IPS DF 4.7 (cell line): ENCODE measurements around the gene GNMT.
"Not testable (repeated sequence)": the region's sequence is repeated elsewhere in the genome, so short reads cannot be mapped to it uniquely, and the experiment has no call there.

Source experiments
- DNase-seq: peaks from one replicate; pipeline ENCODE4 v3.0.0-alpha.2; 2013; ENCODE audit warnings: low spot score; ENCODE audit errors: extremely low read depth

Gene GNMT

DNA sequence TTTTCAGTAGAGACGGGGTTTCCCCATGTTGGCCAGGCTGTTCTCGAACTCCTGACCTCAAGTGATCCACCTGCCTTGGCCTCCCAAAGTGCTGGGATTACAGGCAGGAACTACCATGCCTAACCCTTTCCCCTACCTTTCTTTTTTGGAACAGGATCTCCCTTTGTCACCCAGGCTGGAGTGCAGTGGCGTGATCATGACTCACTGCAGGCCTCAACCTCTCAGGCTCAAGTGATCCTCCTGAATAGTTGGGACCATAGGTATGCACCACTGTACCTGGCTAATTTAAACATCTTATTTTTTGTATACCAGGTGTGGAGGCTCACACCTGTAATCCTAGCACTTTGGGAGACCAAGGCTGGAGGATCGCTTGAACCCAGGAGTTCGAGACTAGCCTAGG, 19.2 kb upstream of the GNMT start:
- DNase-seq = not testable (repeated sequence)

DNA sequence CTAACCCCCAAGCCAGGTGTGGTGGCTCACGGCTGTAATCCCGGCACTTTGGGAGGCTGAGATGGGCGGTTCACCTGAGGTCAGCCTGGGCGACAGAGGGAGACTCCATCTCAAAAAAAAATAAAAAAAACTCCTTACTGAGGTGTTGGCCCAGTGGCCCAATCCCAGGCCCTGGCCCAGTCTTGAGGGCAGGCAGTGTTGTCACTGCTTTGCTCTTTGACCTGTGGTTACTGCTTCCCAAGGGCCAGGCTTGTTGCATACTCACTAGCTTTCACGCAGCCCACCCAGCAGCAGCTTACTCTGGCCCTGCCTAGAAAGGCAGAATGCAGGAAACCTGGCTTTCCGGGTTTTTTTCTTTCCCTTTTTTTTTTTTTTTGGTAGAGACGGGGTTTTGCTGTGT, 18.1 kb upstream of the GNMT start:
- DNase-seq = no peak

DNA sequence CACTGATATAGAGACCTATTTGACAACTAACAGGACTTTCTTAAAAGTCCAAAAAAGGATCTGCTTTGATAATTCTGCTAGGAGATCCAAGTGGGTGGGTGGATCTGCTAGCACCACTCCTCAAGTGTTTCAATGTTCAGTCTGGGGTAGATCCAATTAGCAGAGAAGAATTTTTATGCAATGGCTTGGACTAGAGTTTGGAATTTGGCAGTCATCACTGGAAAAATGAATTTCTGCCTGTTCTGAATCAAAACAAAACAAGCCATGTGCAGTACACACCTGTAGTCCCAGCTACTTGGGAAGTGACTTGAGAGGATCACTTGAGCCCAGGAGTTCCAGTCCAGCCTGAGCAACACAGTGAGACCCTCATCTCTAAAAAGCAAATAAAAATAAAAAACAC, 12.6 kb upstream of the GNMT start:
- DNase-seq = no peak

DNA sequence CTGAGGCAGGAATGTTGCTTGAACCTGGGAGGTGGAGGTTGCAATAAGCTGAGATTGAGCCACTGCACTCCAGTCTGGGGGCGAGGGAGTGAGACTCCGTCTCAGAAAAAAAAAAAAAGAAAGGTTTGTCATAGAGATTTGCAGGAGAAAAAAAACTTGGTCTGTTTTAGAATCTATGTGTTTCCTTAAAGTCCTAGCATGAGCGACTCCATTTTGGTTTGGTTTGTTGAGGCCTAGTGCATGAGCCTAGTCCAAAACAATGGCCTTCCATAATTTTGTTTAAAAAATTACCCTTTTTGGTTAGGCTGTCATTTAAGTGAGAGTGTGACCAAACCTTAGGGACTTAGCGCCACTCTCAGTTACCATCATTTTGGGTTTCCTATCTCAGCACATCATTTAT, 8.2 kb upstream of the GNMT start:
- DNase-seq = no peak

DNA sequence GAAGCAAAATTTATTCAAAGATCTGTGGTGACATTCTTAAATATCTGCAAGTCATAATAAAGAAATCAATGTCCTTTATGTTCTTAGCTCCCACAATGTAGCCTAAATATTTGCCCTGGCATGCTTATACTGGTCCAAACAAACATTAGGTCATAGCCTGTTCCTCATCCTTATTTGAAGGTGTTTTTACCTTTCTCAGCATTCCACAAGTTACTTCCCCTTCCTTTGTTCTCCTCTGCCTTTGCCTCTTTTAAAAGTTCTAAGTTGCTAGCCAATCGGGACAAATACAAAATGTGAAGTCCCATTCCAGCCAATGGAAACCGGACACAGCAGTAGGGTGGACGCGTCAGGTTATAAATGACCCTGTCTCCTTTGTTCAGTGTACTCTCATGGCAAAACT, 6.1 kb upstream of the GNMT start:
- DNase-seq = not testable (repeated sequence)

DNA sequence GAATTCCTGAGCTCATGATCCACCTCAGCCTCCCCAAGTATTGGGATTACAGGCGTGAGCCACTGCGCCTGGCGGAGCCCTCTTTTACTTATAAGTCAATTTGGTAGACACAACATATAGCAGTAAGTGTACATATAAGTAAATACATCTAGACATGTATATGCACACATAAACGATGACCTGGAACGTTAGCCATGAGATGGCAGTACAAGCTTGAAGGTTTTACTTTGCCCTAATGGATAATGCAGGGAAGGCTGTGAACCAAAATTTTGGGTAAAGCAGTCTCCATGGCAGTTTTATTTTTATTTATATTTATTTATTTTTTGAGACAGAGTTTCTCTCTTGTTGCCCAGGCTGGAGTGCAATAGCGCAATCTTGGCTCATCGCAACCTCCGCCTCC, 2.4 kb upstream of the GNMT start:
- no peak for DNase-seq

DNA sequence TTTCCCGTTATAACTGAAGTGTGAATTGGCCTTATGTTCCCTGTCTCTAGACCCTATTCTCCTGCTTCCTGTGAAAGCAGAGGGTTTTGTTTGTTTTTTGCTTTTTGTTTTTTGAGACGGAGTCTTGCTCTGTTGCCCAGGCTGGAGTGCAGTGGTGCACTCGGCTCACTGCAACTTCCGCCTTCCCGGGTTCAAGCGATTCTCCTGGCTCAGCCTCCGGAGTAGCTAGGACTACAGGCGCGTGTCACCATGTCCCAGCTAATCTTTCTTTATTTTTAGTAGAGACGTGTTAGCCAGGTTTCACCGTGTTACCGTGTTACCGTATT, 674 bp upstream of the GNMT start:
- no peak for DNase-seq

DNA sequence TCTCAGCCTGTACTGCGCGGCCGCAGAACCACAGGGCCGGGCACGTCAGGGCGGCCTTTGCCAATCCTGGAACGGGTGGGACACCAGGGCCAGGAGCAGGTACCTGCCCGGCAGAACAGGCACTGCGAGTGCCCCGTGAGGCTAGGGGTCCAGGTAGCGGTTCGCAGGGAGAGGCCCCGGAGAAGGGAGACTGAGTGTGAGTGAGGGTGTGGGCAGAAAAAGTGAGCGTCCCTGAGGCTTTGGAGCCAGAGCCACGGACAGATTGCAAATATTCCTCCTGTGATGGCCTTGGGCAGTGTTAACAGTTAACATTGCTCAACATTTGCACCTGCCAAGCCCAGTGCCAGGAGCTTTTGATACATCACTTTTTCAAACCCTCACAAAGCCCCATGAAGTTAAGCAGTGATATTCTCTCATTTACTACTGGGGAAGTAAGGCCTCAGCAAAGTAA, 491 bp downstream of the GNMT start:
- no peak for DNase-seq

DNA sequence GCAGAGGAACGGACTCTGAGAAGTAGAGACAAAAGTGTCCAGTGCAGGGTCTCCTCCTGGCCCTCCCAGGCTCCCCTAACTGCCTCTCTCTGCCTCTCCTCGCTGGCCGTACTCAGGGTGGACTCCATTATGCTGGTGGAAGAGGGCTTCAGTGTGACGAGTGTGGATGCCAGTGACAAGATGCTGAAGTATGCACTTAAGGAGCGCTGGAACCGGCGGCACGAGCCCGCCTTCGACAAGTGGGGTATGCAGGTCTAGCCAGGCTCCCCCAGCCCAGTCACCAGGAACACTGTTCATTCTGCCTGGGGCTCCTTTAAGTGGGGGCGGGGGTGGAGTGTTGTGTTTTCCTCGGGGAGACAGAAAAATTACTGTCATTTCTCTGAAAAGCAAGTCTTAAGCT, 1.5 kb downstream of the GNMT start:
- no peak for DNase-seq

DNA sequence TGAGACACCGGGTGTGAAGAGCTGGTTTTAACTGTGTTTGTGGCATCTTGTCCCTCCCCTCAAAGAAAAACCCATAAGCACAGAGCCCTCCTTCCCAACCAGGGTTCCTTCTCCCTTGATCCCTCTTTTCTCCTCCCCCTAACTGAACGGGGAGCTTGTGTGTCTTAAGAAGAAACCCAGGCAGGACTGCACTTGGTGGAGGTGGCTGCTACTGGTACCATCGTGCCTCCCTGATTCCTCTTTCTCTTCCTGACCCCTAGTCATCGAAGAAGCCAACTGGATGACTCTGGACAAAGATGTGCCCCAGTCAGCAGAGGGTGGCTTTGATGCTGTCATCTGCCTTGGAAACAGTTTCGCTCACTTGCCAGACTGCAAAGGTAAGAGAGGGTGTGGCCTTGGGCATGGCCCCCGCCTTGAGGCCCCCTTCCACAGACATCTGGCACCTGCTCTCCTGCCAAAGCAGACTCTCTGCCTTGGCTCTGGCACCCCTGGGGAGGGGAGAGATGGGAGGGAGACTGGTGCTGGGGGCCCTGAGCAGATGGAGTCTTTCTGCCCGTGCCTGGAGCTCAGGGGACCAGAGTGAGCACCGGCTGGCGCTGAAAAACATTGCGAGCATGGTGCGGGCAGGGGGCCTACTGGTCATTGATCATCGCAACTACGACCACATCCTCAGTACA, 2.1 kb downstream of the GNMT start:
- DNase-seq = no peak

DNA sequence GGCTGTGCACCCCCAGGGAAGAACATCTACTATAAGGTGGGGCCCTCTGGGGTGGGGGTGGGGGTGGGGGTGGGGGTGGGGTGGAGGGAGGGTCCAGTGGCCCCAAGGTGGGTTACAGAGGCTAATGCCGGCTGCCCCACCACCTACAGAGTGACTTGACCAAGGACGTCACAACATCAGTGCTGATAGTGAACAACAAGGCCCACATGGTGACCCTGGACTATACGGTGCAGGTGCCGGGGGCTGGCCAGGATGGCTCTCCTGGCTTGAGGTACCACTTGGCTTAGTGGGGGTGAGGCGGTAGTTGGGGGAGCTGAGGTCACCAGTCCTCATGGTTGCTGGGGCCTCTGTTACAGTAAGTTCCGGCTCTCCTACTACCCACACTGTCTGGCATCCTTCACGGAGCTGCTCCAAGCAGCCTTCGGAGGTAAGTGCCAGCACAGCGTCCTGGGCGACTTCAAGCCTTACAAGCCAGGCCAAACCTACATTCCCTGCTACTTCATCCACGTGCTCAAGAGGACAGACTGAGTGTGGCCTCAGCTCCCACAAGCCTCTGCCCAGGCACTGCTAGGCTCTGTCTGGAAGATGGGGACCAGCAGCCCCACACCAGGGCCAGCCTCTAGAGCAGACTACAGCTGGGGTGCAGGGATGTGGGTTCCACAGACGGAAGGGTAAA, 2.8 kb downstream of the GNMT start:
- no peak for DNase-seq

DNA sequence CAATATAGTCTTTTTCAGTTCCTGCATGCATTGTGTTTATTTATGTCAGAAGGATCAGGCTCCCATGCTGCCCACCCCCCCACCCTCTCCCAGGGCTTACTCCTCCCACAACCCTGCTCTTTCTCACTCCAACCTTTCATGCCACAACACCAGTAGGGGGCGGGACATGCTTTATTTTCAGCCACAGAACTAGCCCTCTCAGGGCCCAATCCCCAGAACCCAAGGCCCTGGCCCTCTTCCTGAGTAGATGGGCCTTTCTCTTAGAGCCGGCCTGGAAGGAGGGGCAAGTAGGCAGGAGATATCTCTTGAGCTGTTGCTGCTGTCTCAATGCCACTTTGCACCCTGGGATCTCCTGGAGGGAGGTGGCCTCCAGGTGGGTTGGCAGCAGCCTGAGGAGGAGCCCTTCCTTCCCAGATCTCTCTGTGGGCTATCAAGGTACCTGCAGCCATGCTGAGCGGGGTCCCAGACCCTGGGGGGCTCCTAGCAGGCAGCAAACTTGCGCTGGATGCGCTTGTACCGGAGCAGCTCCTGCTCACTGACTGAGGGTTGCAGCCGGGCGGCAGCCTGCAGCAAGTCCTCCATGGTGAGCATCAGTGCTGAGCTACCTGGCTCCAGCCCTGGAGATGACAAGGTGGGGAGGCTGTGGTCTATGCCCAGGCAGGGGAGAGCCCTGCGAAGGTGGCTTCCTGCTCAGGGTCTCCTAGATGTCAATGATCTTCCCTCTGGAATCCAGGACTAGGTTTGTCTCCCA, 3.5 kb downstream of the GNMT start:
- no peak for DNase-seq

DNA sequence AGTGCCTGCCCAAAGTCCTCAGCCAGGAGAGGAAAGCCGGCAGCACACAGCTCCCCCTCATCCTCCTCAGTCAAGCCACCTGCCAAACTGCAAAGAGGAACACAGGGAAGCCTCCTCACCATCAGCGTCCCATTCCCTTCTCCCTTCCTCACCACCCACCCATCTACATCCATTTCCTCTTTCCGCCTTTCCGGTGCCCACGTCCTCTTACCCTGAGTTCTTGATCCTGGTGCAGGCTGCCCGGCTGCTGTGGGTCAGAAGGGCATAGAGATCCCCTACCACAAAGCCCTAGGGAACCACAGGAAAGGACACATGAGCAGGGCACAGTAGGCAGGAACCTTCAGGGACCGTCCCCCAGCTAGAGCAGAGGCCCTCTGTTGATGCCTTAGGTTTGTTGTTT, 6.0 kb downstream of the GNMT start:
- no peak for DNase-seq

DNA sequence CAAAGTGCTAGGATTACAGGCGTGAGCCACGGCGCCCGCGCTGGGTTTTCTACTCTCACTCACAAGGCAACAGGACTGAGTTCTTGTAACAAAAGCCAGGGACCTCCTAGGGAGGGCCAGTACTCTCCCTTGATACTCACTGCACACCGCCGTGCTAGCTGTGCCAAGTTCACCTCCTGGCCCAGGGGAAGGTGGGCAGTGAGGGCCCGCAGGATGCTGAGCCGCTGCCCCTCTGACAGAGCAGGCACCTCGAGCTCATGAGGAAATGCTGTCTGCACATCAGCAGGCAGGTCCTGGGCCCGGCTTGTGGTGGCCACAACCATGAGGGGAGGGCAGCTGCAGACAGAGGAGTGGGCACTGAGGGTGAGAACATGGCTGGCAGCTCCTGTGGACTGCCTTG, 6.7 kb downstream of the GNMT start:
- no peak for DNase-seq

DNA sequence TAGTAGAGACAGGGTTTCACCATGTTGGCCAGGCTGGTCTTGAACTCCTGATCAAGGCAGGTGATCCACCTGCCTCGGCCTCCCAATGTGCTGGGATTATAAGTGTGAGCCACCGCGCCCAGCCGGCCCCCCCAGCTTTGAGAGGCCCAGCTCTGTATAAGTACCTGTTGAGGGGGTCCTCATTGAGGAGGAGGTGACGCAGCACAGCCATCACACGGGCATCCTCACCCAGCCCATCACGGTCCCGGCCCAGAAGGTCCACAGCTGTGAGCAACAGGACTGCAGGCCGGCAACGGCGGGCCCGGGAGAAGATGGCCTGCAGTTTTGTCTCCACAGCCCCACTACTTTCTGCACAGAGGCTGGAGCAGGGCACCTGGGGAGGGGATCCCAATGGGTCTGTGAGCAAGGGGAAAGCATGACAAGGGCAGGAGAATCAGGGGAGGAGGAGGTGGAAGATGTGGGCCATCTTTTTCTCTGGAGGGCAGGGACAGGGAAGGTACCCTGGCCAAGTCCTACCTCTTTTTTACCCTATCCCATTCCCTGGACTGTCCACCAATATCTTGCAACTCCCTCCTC, 7.7 kb downstream of the GNMT start:
- no peak for DNase-seq

DNA sequence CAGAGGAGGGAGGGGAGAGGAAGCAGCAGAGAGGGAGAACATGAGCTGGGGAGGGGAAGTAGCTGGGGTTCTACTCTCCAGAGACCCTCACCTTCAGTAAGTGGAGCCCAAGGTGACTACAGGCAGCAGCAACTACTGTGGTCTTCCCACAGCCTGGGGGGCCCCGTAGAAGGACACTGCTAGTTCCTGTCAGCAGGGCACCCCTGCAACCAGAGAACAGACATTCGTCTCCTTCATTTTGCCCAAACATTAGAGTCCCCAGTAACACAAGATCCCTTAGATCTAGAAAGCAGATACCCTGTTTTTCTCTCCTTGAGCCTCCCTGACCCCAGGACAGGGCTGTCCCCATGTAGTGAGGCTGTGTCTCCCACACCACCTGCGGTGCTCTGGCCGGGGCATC, 8.2 kb downstream of the GNMT start:
- DNase-seq = no peak

DNA sequence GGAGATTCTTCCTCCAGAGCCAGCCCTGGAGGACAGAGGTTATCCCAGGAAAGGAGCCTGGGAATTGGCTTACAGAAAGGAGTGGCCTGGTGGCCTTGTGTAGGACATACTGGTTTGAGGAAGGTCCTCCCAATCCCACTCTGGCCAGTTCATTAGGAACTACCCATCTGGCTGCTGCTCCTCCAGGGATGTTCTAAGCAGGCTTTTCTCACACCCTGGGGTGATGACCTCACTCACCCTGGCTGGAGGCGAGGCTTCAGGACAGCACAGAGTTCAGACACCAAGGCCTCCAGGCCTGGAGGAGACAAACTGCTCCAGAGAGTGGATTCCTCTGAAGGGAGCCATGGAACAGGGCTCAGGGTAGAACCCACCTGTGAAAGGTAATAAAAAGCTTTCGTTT, 8.9 kb downstream of the GNMT start:
- no peak for DNase-seq

DNA sequence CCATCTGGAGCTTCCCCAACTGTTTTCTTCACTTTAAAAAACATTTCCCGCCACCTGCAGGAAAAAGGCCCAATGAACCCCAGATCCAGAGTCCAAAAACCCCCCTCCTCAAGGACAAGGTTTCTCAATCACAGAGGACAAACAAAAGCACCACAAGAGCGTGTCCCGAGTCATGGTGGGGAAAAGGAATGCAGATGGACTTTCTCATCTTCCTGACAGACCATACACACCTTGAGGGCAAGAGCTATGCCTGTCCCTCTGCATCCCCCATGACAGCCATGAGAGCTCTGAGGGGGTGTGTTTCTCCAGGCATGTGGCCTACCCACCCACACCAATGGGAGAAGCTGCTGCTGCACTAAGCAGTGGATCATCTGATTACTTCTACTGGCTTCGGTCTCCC, 9.4 kb downstream of the GNMT start:
- DNase-seq = no peak

DNA sequence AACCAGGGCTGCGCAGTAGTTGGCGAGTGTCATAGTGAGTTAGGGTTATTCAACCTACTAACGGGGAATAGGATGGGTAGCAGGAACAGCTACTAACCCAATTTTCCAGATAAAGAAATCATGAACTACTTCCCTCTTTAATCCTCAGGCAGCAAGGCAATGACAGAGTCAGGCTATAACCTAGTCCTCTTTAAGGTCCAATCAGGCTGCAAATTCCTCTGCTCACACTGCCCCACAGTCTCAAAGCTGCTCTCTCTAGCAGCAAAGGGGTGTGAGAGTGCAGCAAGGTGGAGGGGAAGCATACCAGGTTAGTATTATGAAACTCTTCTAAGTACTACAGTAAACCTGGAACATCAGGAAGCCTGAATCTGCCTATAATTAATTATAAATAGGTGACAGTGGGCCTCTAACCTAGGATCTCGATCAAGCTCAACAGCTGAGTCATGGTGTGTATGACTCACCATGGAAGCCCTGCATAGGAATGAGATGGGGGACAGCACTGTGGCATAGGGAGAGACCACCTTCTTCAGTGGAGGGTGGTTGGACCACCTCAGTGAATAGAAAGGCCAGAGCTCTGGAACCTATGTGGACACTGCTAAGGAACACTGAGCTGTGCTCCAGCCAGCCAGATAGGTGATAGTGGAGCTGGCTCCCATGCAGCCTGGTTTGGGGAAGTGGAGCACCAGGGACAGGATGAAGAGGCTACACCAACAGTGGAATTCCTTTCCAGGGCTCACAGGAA, 10.5 kb downstream of the GNMT start:
- no peak for DNase-seq

DNA sequence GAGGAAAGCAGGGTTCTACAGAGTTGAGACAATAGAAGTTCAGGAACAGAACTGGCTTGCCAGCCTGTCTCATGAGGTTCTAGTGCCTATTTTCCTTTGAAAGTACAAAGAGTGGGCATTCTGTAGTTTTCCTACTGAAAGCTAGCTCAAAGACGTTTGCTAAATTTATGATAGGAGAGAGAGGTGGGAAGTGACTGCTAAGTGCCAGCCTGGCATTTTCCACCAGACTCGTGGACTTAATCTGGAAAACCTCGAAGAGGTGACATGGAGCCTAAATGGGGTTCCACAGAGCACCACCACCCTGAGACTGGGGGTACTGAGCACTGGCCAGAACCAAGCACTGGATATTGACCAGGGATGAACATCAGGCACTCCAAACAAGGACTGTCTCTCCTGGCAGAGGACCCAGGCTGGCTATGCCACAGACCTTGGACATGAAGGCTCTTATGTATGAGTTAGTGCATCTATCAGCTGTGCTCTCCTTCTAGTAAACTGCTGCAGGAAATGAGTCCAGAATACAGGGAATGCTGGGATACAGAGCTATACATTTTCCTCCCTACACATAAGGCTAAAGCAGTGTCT, 11.3 kb downstream of the GNMT start:
- no peak for DNase-seq

DNA sequence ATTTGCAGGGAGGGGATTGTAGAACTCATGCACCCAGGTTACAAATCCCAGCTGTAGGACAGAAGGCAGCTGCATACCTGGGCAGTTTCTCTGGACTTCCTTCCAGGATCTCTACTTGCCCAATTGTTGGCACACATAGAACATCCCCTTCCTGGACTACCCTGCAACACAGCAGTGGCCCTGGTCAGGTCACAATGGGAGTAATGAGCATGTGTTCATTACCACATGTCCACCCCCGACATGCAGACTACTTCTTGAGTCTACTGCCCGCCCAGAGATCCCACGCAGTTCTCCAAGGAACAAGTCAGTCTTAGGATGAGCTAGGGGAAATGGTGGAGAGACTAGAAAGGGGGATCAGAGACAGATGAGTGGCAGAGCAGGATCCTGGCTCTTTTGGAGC, 13.4 kb downstream of the GNMT start:
- DNase-seq = no peak
